A673 (cell line): Measurements from ENCODE around the gene TAS2R9. TPM values are rescaled to one million over a fixed set of nuclear protein-coding genes. Genes with fewer than 3 reads are reported as not detected.
"Not testable (repeated sequence)": the region's sequence is repeated elsewhere in the genome, so short reads cannot be mapped to it uniquely, and the experiment has no call there.

ENCODE experiments used
- BruUV-seq: library from RNA; stranded (reverse); fragments of 400-500 nt; replicated peaks from 2 replicates; lab custom pipeline; 2021; lab: Mats Ljungman, UMichigan
- CTCF ChIA-PET: fragments of 300-600 bp; sonication (Branson Sonifier 250); formaldehyde crosslinking; loops from one replicate; lab custom pipeline; 2022; ENCODE audit warnings: antibody characterized with exemption; lab: Charles Lee
- POLR2A ChIA-PET: fragments of 300-600 bp; sonication (Branson Sonifier 250); formaldehyde crosslinking; loops from one replicate; lab custom pipeline; 2022; ENCODE audit warnings: antibody characterized with exemption; ENCODE audit not compliant: low non-redundant PET; lab: Charles Lee
- DNase-seq: peaks from one replicate; pipeline ENCODE4 v3.0.0-alpha.2; 2015; ENCODE audit warnings: low spot score
- H3K27ac ChIP-seq: fragments of 200-600 bp; sonication (generic); 2 replicates; pipeline ENCODE4 v1.5.1; 2016; ENCODE audit warnings: mixed run types, low read depth, mild to moderate bottlenecking, mixed read lengths, antibody characterized with exemption, low read length; ENCODE audit not compliant: poor library complexity, severe bottlenecking
- H3K27me3 ChIP-seq: fragments of 200-600 bp; sonication (generic); replicated peaks from 2 replicates; pipeline ENCODE4 v1.6.1; 2017; ENCODE audit warnings: mixed run types, low read depth, mild to moderate bottlenecking, mixed read lengths, antibody characterized with exemption, low read length; ENCODE audit not compliant: insufficient read depth, poor library complexity
- H3K36me3 ChIP-seq: fragments of 200-600 bp; sonication (generic); 2 replicates; pipeline ENCODE4 v1.6.1; 2016; ENCODE audit warnings: mixed run types, mild to moderate bottlenecking, mixed read lengths, antibody characterized with exemption, low read length; ENCODE audit not compliant: insufficient read depth, poor library complexity, severe bottlenecking
- H3K4me1 ChIP-seq: fragments of 200-600 bp; sonication (generic); 2 replicates; pipeline ENCODE4 v1.6.1; 2017; ENCODE audit warnings: mixed run types, mild to moderate bottlenecking, mixed read lengths, antibody characterized with exemption, low read length; ENCODE audit not compliant: insufficient read depth, poor library complexity, severe bottlenecking
- H3K4me3 ChIP-seq: fragments of 200-600 bp; sonication (generic); 2 replicates; pipeline ENCODE4 v1.5.1; 2016; ENCODE audit warnings: low read depth, mixed run types, mild to moderate bottlenecking, mixed read lengths, low read length; ENCODE audit not compliant: poor library complexity, severe bottlenecking
- H3K9me3 ChIP-seq: fragments of 200-600 bp; sonication (generic); 2 replicates; pipeline ENCODE4 v1.6.1; 2016; ENCODE audit warnings: mixed run types, low read depth, mild to moderate bottlenecking, mixed read lengths, antibody characterized with exemption, low read length; ENCODE audit not compliant: poor library complexity, severe bottlenecking
- CTCF ChIP-seq: fragments of 300-800, 200-600 bp; sonication (generic); conservative IDR thresholded peaks from 2 replicates; pipeline ENCODE4 v1.5.1; 2017; ENCODE audit warnings: low read depth, mild to moderate bottlenecking, antibody characterized with exemption, low read length, moderate library complexity, mixed read lengths
- EZH2 ChIP-seq: fragments of 200-600 bp; sonication (generic); IDR thresholded peaks from 2 replicates; pipeline ENCODE4 v1.6.1; 2017; ENCODE audit warnings: borderline replicate concordance, low read depth, mild to moderate bottlenecking, mixed read lengths, antibody characterized with exemption, low read length; ENCODE audit not compliant: poor library complexity, severe bottlenecking
- intact Hi-C: fragments of 100-400 bp; cut with micrococcal nuclease; formaldehyde crosslinking; loops from one replicate; pipeline ENCODE4 v1.10.0; 2022; ENCODE audit not compliant: unreplicated experiment
- total RNA-seq: library from RNA; stranded (reverse); gene quantifications from 2 replicates; pipeline ENCODE4 v1.2.3, GENCODE V29; 2021

Gene TAS2R9
- total RNA-seq, 1 experiment from 2014 or later: not detected

GRCh38 chr12:10794222-10794621, 15.7 kb downstream of the TAS2R9 start:
- POLR2A ChIA-PET: no interaction called here
- intact Hi-C loops: no loop called here
- H3K4me3 ChIP-seq: no peak overlapping the region

DNA sequence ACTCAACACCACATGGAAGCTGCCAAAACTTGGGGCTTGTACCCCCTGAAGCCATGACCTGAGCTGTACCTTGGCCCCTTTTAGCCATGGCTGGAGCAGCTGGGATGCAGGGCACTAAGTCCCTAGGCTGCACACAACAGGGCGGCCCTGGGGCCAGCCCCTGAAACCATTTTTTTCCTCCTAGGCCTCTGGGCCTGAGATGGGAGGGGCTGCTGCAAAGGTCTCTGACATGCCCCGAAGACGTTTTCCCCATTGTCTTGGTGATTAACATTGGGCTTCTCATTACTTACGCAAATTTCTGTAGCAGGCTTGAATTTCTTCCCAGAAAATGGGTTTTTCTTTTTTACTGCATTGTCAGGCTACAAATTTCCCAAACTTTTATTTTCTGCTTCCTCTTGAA, 18.2 kb downstream of the TAS2R9 start:
- CTCF ChIA-PET: not testable (repeated sequence)

More at GRCh38 chr12:10794222-10794621, 15.7 kb downstream of the TAS2R9 start:
- CTCF ChIA-PET: no interaction called here
- no TSS peak for BruUV-seq
- Histone ChIP-seq H3K4me1 (no peaks in the 10 kb centered on the region), H3K9me3 (no peaks in the 10 kb centered on the region), H3K27me3 (no peaks in the 10 kb centered on the region), H3K27ac (no peak overlapping the region), H3K36me3 (no peaks in the 10 kb centered on the region)
- DNase-seq: no peak
- no peak for TF ChIP-seq CTCF
- no peak for TF ChIP-seq EZH2

DNA sequence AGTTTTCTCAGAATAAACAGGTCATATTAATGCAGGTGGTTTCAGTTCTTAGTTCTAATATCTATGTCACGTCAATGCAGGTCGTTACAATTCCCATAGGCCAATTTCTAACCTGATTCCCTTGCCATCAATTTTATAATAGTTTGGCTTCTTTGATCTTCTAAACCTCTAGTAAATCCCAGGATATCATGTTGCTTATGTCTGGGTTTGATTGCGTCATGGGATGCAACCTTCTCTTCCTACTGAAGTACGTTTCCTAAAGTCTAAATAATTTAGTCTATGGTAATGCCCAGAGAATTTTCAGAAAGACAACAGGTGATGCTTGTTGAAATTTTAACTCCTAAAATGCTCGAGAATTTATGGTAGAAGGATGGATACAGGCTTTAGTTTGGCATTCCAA, 26.7 kb downstream of the TAS2R9 start:
- POLR2A ChIA-PET: no interaction called here
- Histone ChIP-seq H3K9me3 (no peaks in the 10 kb centered on the region), H3K4me3 (no peak overlapping the region), H3K4me1 (no peaks in the 10 kb centered on the region), H3K27ac (no peak overlapping the region), H3K36me3 (no peaks in the 10 kb centered on the region), H3K27me3 (no peaks in the 10 kb centered on the region)
- CTCF ChIA-PET: no interaction called here
- TF ChIP-seq CTCF (no peak), EZH2 (no peak)
- DNase-seq: no peak
- no TSS peak for BruUV-seq
- intact Hi-C loops: no loop called here

More for the DNA sequence above, 18.2 kb downstream of the TAS2R9 start:
- H3K36me3 ChIP-seq, H3K27me3 ChIP-seq, POLR2A ChIA-PET, H3K4me1 ChIP-seq, DNase-seq, H3K9me3 ChIP-seq, H3K4me3 ChIP-seq, H3K27ac ChIP-seq, BruUV-seq, intact Hi-C loops: not testable (repeated sequence)

DNA sequence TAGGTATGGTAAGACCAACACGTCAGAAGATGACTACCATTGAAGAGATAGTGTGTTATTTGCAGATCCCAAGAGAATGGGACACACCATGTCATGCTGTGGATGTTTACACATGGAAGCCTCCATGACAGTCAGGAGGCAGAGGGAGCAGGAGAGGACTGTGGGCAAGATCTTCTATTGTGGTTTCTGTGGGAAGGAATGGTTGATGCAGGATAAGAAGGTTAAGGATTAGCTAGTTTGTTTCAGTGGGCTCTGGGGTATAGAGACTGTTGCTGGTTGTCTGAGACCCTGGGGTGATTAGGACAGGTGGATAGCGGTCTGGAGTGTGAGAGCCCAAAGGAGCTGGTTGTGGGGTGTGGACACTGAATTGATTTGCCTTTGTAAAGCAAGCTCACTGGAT, 30.9 kb downstream of the TAS2R9 start:
- intact Hi-C loops: loop anchor here (10.0 kb wide), 1 partner anchor 1256 kb away; no protein-coding TSS in a partner anchor
- Histone ChIP-seq H3K27ac (no peak overlapping the region), H3K9me3 (no peaks in the 10 kb centered on the region), H3K36me3 (no peaks in the 10 kb centered on the region), H3K4me3 (no peak overlapping the region), H3K4me1 (no peaks in the 10 kb centered on the region), H3K27me3 (no peaks in the 10 kb centered on the region)
- CTCF ChIA-PET: no interaction called here
- POLR2A ChIA-PET: no interaction called here
- TF ChIP-seq CTCF: no peak
- no peak for TF ChIP-seq EZH2
- no TSS peak for BruUV-seq
- no peak for DNase-seq
